ENCODE measurements around the gene BARX2. TPM values are rescaled to one million over a fixed set of nuclear protein-coding genes. Genes with fewer than 3 reads are reported as not detected.

BARX2 gene
- total and polyA plus RNA-seq, 4 experiments from 2014 or later = not detected

DNA sequence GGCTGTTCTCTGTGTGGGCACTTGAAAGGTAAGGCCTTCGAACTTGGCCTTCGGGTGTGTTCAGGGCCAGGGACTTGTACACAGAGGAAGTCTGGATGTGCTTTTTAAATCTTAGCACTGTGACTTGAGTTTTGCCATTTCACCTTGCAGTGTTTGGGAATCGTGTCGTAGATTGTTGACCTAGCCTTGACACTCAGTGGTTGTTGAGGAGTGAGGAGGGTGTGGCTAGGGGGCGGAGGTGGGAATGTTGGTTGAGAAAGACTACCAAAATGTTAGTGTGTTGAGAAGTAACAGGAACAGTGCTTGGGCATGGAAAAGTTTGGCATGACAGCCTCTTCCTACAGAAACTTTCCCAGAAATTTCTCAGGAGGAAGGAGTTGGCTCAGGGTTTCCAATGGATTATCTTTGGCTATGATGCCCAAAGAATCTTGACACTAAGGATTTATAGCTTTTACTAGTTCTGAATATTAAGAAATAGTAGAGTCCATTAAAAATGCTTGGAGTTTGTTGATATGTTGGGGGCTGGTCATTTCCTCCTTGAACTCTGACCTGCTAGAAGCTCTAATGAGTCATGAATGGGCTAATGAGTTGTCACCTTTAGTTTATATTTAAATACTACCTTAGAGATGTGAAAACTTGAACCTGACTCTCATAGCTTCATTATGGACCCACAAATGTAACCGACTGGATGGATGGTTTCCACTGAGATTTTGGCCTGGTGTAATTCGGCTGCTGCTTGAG is 40.6 kb downstream of the BARX2 start:
- Mint-ChIP-seq H3K27ac (no peak overlapping the region), H3K36me3 (no peaks in the 10 kb centered on the region), H3K27me3 (peaks cover 0 to 1% of the 10 kb centered on the region in 2 donors), H3K4me3 (no peak overlapping the region), H3K9me3 (no peaks in the 10 kb centered on the region), H3K4me1 (peaks cover 0 to 2% (median 0%) of the 10 kb centered on the region in 4 donors)
- Histone ChIP-seq H3K27ac (ENCODE audit: low read depth, low read length) (no peak overlapping the region), H3K36me3 (ENCODE audit: insufficient read depth, low read length) (no peaks in the 10 kb centered on the region), H3K4me3 (ENCODE audit: low read length in 2 of 2) (no peak overlapping the region), H3K9me3 (ENCODE audit: control insufficient read depth in 1 of 2, low read length in 2 of 2) (no peaks in the 10 kb centered on the region), H3K27me3 (ENCODE audit: insufficient read depth, low read length) (no peaks in the 10 kb centered on the region), H3K4me1 (ENCODE audit: insufficient read depth, low read length) (no peaks in the 10 kb centered on the region)
- no peak for DNase-seq
- intact Hi-C loops (cut with micrococcal nuclease) = no loop called here
- CTCF ChIA-PET (ENCODE audit: partially characterized antibody) = no interaction called here
- POLR2A ChIA-PET (ENCODE audit: partially characterized antibody) = interaction anchor here (0.5 kb wide), 1 partner anchor 48 kb away, joined by 3 read pairs; no protein-coding TSS in a partner anchor

DNA sequence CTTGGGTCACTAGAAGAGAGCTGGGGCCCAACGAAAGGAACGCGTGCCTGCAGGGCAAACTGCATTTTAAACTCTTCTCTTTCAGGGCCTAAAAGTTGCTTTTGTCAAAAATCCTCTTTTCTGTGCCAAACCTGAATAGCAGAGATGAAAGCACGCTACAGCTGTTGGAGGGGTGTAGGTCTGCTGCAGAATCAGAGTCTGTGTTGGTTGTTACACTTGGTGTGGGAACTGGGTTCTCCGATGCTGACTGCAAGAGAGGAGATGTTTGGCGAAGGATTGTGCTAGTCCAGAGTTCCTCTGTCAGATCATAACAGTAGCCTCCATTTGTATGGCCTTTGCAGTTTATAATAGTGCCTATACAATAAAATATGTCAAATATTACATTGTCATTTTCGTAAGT is 41.8 kb downstream of the BARX2 start:
- H3K4me3 Mint-ChIP-seq = no peak overlapping the region
- no peak overlapping the region for H3K27ac ChIP-seq (ENCODE audit: low read depth, low read length)
- no peak overlapping the region for H3K27ac Mint-ChIP-seq
- H3K27me3 Mint-ChIP-seq = no peaks in the 10 kb centered on the region
- H3K36me3 Mint-ChIP-seq = no peaks in the 10 kb centered on the region
- ChIA-PET CTCF (ENCODE audit: partially characterized antibody) (no interaction called here), POLR2A (ENCODE audit: partially characterized antibody) (no interaction called here)
- no peaks in the 10 kb centered on the region for H3K27me3 ChIP-seq (ENCODE audit: insufficient read depth, low read length)
- H3K9me3 Mint-ChIP-seq = no peaks in the 10 kb centered on the region
- H3K9me3 ChIP-seq (ENCODE audit: control insufficient read depth in 1 of 2, low read length in 2 of 2) = no peaks in the 10 kb centered on the region
- no peak overlapping the region for H3K4me3 ChIP-seq (ENCODE audit: low read length in 2 of 2)
- H3K36me3 ChIP-seq (ENCODE audit: insufficient read depth, low read length) = no peaks in the 10 kb centered on the region
- no peak for DNase-seq
- peaks cover 0 to 2% (median 0%) of the 10 kb centered on the region in 4 donors for H3K4me1 Mint-ChIP-seq
- no peaks in the 10 kb centered on the region for H3K4me1 ChIP-seq (ENCODE audit: insufficient read depth, low read length)
- intact Hi-C loops (cut with micrococcal nuclease) = no loop called here

DNA sequence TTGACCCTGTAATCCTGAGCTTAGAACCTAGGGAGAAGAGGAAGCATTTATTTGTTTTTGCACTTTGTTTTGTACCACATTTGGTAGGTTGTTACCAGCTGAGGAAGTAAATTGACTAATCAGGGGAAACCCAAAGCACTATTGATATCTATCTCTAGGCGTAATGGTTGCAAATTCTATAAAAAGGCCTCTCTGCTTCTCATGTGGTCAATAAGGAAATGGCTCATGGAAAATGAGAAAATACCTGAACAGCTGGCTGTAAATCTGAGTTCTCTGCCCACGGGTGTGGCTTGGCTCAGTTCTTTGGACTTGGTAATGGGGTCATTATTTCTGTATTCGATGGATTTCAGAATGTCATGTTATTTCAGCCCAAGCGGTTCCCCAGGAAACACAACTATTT is 42.4 kb downstream of the BARX2 start:
- no peak overlapping the region for H3K27ac ChIP-seq (ENCODE audit: low read depth, low read length)
- no peaks in the 10 kb centered on the region for H3K9me3 Mint-ChIP-seq
- no peak overlapping the region for H3K4me3 ChIP-seq (ENCODE audit: low read length in 2 of 2)
- intact Hi-C loops (cut with micrococcal nuclease) = no loop called here
- no peaks in the 10 kb centered on the region for H3K9me3 ChIP-seq (ENCODE audit: control insufficient read depth in 1 of 2, low read length in 2 of 2)
- POLR2A ChIA-PET (ENCODE audit: partially characterized antibody) = no interaction called here
- no peaks in the 10 kb centered on the region for H3K27me3 Mint-ChIP-seq
- H3K27me3 ChIP-seq (ENCODE audit: insufficient read depth, low read length) = no peaks in the 10 kb centered on the region
- DNase-seq = no peak
- H3K36me3 Mint-ChIP-seq = no peaks in the 10 kb centered on the region
- H3K27ac Mint-ChIP-seq = no peak overlapping the region
- CTCF ChIA-PET (ENCODE audit: partially characterized antibody) = no interaction called here
- H3K36me3 ChIP-seq (ENCODE audit: insufficient read depth, low read length) = no peaks in the 10 kb centered on the region
- no peak overlapping the region for H3K4me3 Mint-ChIP-seq
- H3K4me1 ChIP-seq (ENCODE audit: insufficient read depth, low read length) = no peaks in the 10 kb centered on the region
- H3K4me1 Mint-ChIP-seq = peaks cover 0 to 2% (median 0%) of the 10 kb centered on the region in 4 donors

DNA sequence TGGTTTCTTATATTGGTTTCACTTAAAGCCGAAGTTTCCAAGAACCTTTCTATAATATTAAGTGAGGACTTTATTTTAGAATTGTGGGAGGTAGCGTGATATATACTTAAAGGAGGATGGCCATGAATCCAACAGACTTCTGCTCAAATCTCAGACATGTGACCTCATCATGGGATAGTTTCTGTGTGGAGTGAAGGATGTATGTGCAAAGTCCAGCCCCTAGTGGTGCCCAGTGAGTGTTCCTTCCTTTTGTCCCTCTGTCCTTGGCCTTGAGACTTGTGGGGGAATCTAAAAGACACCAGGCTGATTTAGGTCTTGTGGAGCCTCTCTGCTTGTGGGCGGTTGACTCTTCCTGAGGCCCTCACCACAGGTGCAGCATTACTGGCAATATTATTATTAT is 43.7 kb downstream of the BARX2 start:
- intact Hi-C loops (cut with micrococcal nuclease) = no loop called here
- POLR2A ChIA-PET (ENCODE audit: partially characterized antibody) = no interaction called here
- no peak overlapping the region for H3K4me3 Mint-ChIP-seq
- no peaks in the 10 kb centered on the region for H3K36me3 Mint-ChIP-seq
- Histone ChIP-seq H3K4me1 (ENCODE audit: insufficient read depth, low read length) (no peaks in the 10 kb centered on the region), H3K27me3 (ENCODE audit: insufficient read depth, low read length) (no peaks in the 10 kb centered on the region), H3K4me3 (ENCODE audit: low read length in 2 of 2) (no peak overlapping the region), H3K36me3 (ENCODE audit: insufficient read depth, low read length) (no peaks in the 10 kb centered on the region), H3K27ac (ENCODE audit: low read depth, low read length) (no peak overlapping the region), H3K9me3 (ENCODE audit: control insufficient read depth in 1 of 2, low read length in 2 of 2) (no peaks in the 10 kb centered on the region)
- no peaks in the 10 kb centered on the region for H3K27me3 Mint-ChIP-seq
- no peak overlapping the region for H3K27ac Mint-ChIP-seq
- no peaks in the 10 kb centered on the region for H3K9me3 Mint-ChIP-seq
- H3K4me1 Mint-ChIP-seq = peaks cover 0 to 2% (median 0%) of the 10 kb centered on the region in 4 donors
- CTCF ChIA-PET (ENCODE audit: partially characterized antibody) = no interaction called here
- DNase-seq = no peak

- H3K4me3 Mint-ChIP-seq = no peak overlapping the region
- ChIA-PET CTCF (ENCODE audit: partially characterized antibody) (no interaction called here), POLR2A (ENCODE audit: partially characterized antibody) (no interaction called here)
- no peaks in the 10 kb centered on the region for H3K36me3 Mint-ChIP-seq
- no peaks in the 10 kb centered on the region for H3K4me1 Mint-ChIP-seq
- Histone ChIP-seq H3K27me3 (ENCODE audit: insufficient read depth, low read length) (no peaks in the 10 kb centered on the region), H3K4me1 (ENCODE audit: insufficient read depth, low read length) (no peaks in the 10 kb centered on the region), H3K4me3 (ENCODE audit: low read length in 2 of 2) (no peak overlapping the region), H3K36me3 (ENCODE audit: insufficient read depth, low read length) (no peaks in the 10 kb centered on the region), H3K9me3 (ENCODE audit: control insufficient read depth in 1 of 2, low read length in 2 of 2) (no peaks in the 10 kb centered on the region), H3K27ac (ENCODE audit: low read depth, low read length) (no peak overlapping the region)
- H3K27ac Mint-ChIP-seq = no peak overlapping the region
- H3K9me3 Mint-ChIP-seq = no peaks in the 10 kb centered on the region
- peaks cover 0 to 2% of the 10 kb centered on the region in 2 donors for H3K27me3 Mint-ChIP-seq
- no peak for DNase-seq
- intact Hi-C loops (cut with micrococcal nuclease) = no loop called here
Observed at GRCh38 chr11:129423426-129423825, 47.8 kb downstream of the BARX2 start.

DNA sequence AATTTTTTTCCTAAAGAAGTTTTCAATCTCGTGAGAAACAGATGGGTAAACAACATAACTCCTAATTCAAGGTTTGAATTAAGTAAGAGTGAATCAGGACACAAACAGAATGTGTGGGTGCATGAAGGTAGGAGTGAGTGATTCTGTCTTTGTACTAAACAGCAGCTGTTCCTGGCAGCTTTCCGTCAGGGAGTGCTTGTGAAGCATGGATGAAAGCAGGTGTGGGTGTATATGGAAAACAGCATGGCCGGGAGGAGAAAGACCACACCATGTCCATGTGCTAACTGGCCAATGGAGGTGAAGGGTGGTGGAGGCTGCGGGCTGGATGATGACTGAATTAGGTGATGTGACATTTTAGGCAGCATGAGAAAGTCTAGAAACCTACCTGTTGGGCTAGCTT is 49.6 kb downstream of the BARX2 start:
- H3K27ac Mint-ChIP-seq = no peak overlapping the region
- H3K27ac ChIP-seq (ENCODE audit: low read depth, low read length) = no peak overlapping the region
- H3K4me1 ChIP-seq (ENCODE audit: insufficient read depth, low read length) = no peaks in the 10 kb centered on the region
- no peak overlapping the region for H3K4me3 Mint-ChIP-seq
- peaks cover 0 to 2% (median 0%) of the 10 kb centered on the region in 8 donors for H3K9me3 Mint-ChIP-seq
- peaks cover 0 to 2% of the 10 kb centered on the region in 2 donors for H3K27me3 Mint-ChIP-seq
- no peaks in the 10 kb centered on the region for H3K9me3 ChIP-seq (ENCODE audit: control insufficient read depth in 1 of 2, low read length in 2 of 2)
- H3K4me1 Mint-ChIP-seq = no peaks in the 10 kb centered on the region
- POLR2A ChIA-PET (ENCODE audit: partially characterized antibody) = no interaction called here
- no peak for DNase-seq
- no peak overlapping the region for H3K4me3 ChIP-seq (ENCODE audit: low read length in 2 of 2)
- H3K36me3 Mint-ChIP-seq = no peaks in the 10 kb centered on the region
- no peaks in the 10 kb centered on the region for H3K36me3 ChIP-seq (ENCODE audit: insufficient read depth, low read length)
- CTCF ChIA-PET (ENCODE audit: partially characterized antibody) = no interaction called here
- intact Hi-C loops (cut with micrococcal nuclease) = no loop called here
- H3K27me3 ChIP-seq (ENCODE audit: insufficient read depth, low read length) = no peaks in the 10 kb centered on the region

- no peak overlapping the region for H3K27ac Mint-ChIP-seq
- Histone ChIP-seq H3K4me1 (ENCODE audit: insufficient read depth, low read length) (no peaks in the 10 kb centered on the region), H3K27ac (ENCODE audit: low read depth, low read length) (no peak overlapping the region), H3K36me3 (ENCODE audit: insufficient read depth, low read length) (no peaks in the 10 kb centered on the region), H3K9me3 (ENCODE audit: control insufficient read depth in 1 of 2, low read length in 2 of 2) (no peaks in the 10 kb centered on the region), H3K4me3 (ENCODE audit: low read length in 2 of 2) (no peak overlapping the region), H3K27me3 (ENCODE audit: insufficient read depth, low read length) (no peaks in the 10 kb centered on the region)
- no peaks in the 10 kb centered on the region for H3K36me3 Mint-ChIP-seq
- ChIA-PET POLR2A (ENCODE audit: partially characterized antibody) (no interaction called here), CTCF (ENCODE audit: partially characterized antibody) (no interaction called here)
- intact Hi-C loops (cut with micrococcal nuclease) = no loop called here
- peaks cover 0 to 6% (median 2%) of the 10 kb centered on the region in 8 donors for H3K9me3 Mint-ChIP-seq
- DNase-seq = no peak
- H3K4me1 Mint-ChIP-seq = no peaks in the 10 kb centered on the region
- H3K27me3 Mint-ChIP-seq = peaks cover 0 to 2% of the 10 kb centered on the region in 2 donors
- no peak overlapping the region for H3K4me3 Mint-ChIP-seq
Observed at GRCh38 chr11:129426038-129426437, 50.4 kb downstream of the BARX2 start.
